HG03558 (cell line): ENCODE data around the gene OR52K2.
"Not testable (repeated sequence)": the region's sequence is repeated elsewhere in the genome, so short reads cannot be mapped to it uniquely, and the experiment has no call there.

Experiments
- ATAC-seq: cut with Tn5 transposase; IDR thresholded peaks from one replicate; pipeline ENCODE4 v1.9.1; 2021; ENCODE audit warnings: moderate number of reproducible peaks; ENCODE audit not compliant: unreplicated experiment; ENCODE audit errors: extremely low read depth

The OR52K2 gene

DNA sequence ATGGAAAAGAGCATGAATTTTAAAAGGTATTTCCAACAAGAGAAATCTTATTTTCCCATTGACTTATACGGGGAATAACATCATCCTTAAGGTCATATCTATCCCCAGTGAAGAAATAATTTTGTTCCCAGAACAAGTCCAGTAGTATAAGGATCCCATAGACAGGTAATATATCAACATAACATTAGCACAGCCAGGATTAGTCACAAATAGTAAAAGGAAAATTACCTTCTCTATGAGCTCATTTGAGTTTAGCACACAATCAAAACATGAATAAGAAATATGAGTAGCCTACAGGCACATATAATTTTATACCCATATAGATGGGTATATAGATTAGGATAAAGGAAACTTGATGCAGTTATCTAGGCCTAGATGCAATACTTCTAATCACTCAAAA lies 30.5 kb downstream of the OR52K2 start:
- ATAC-seq: no peak

DNA sequence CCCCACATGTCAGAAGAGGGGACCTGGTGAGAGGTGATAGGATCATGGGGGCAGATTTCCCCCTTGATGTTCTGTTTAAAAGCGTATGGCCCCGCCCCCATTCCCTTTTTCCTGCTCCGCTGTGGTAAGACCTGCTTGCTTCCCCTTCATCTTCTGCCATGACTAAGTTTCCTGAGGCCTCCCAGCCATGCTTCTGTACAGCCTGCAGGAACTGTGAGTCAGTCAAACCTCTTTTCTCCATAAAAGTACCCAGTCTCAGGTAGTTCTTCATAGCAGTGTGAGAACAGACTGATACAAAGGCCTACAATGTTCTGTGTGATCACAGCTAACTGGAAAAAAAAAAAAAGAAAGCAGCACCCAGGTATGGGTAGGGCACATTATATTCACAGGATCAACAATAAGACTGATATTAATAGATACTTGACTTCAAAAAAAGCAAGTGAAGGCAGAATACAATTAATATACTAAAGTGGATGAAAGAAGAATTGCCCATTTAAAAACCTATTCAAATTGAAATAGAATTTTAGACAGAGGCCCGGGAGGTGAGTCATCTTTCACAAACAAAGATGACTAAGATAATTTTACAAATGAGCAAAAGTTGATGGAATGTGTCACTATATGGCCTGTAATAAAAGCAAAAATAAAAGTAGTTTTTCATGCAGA lies 31.6 kb downstream of the OR52K2 start:
- no peak for ATAC-seq

DNA sequence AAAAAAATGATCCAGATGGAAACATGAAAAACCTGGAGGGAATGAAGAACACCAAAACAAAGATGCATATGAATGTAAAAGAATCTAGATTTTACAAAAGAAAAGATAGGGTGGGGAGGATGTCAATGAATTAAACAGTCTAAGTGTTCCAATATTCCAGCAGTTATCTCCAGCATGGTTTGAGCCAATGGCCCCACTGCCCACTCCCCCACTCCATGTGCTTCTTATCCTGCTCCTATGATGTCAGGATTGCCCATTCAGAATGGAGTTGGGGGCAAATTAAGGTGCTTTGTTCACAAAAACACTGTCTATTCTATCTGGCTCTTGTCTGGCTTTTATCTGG lies 32.1 kb downstream of the OR52K2 start:
- no peak for ATAC-seq

DNA sequence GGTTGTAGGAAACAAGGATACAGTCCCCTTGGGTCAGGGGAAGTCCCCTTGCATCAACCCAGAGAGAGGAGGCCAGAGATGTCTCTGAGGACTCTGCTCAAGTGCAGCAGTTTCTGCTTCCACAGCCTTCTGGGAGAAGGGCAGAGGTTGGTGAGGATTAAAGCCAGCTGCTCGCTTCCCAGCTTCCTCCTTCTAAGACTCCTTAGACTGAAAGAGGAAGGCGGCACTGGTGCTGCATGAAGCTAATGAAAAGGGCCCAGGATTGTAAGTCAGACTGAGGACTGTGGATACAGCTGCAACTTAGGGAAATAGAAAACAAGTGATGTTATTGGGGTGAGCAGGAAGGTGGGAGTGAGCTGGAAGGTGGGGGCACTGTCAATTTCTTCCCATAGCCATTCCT lies 33.4 kb downstream of the OR52K2 start, which contains the start of gene OR52K1:
OR52K1 (plus strand) TSS at position 202 of the 400 bp plus-strand sequence. CDS start 6,255 bp downstream, outside the sequence.
- no peak for ATAC-seq

DNA sequence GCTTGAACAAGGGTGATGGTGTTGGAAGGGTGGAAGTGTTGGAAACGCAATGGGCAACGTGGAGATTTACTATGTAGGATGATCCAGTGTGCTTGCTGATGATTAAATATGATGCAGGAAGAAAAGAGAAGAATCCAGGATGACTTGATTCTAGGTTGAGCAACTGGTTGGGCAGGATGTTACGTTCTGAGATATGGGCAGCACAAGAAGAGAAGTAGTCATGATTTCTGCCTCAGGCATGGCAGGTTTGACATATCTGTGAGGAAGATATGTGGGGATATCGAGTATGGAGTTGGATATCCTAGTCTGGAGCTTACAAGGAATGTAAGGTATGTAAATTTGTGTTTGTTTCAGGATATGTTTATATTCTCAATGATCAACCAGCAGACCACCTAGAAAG lies 35.2 kb downstream of the OR52K2 start:
- ATAC-seq: no peak

DNA sequence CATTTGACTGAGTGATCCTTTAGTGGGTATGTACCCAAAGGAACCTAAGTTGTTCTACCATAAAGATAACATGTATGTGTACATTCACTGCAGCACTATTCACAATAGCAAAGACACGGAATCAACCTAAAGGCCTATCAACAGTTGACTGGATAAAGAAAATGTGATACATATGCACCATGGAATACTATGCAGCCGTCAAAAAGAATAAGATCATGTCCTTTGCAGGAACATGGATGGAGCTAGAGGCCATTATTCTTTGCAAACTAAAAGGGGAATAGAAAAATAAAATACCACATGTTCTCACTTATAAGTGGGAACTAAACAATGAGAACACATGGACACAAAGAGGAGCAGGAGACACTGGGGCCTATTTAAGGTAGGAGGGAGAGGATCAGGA lies 42.3 kb downstream of the OR52K2 start:
- not testable (repeated sequence) for ATAC-seq

DNA sequence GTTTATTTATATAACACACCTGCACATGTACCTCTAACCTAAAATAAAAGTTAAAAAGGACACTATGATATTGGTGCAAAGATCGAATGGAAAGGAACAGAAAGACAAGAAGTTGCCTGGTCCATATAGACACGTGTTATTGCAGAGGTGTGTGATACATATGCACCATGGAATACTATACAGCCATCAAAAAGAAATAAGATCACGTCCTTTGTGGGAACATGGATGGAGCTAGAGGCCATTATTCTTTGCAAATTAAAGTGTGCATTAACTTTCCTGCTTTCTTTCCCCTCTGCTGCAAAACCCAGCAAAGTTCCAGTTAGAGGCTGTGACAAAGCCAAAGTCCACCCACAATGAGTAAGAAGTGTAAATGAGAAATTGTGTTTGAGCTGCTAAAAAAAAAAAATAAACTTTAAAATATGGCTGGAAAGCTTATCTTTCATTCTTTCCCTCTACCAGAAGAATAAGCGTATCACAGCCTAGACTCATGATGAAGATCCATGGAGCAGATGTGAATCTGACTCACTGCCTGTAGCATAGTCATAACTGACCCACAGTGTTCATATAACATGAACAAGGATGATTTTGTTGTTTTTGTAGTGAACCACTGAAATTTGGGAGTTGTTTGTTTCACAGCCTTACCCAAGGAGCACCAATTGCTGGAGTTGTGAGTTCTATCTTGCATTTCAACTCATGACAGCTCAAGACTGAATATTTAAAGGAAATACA lies 42.9 kb downstream of the OR52K2 start:
- no peak for ATAC-seq

DNA sequence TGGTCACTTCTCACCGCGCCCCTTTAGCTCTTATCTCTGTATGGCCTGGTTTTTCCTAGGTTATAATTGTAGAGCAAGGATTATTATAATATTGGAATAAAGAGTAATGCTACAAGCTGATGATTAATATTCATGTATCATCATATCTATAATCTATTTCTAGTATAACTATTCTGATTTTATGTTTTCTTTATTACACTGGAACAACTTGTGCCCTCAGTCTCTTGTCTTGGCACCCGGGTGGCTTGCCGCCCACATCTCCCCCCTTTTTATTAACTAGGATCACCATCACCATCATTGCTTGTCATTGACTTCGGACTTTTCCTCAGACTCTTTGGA lies 44.4 kb downstream of the OR52K2 start:
- ATAC-seq: no peak

DNA sequence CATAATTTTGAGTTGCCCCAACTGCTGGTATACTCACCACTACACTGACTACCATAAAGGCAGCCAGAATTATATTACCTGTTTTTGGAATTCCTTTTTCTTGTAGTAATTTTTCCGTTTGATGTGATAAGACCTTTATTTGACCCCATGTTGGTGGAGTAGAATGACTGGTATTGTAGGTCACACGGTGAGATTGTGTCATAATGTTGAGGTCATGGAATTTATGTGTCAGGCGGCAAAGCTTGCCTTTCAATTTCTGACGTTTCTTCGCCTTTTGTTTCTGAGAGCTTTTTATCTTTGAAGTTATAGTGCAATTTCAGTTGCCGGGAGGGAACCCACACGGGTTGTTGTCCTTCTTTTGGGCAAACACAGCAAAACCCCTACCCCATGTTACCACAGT lies 46.4 kb downstream of the OR52K2 start:
- no peak for ATAC-seq

DNA sequence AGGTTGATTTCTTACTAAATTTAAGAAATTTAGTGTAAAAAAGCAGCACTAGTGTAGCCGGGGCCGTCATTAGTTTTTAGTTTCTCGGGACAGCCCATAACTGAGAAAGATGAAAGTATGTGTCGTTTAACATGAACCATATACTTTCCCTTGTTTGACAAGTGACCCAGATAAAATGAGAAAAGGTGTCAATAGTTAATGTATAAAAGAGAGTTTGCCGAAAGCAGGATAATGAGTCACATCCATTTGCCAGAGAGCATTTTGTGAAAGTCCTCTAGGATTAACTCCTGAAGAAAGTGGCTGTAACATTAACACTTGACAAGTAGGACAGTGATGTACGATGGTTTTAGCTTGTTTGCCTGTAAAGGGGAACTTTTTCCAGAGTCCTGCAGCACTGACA lies 46.9 kb downstream of the OR52K2 start:
- ATAC-seq: no peak

DNA sequence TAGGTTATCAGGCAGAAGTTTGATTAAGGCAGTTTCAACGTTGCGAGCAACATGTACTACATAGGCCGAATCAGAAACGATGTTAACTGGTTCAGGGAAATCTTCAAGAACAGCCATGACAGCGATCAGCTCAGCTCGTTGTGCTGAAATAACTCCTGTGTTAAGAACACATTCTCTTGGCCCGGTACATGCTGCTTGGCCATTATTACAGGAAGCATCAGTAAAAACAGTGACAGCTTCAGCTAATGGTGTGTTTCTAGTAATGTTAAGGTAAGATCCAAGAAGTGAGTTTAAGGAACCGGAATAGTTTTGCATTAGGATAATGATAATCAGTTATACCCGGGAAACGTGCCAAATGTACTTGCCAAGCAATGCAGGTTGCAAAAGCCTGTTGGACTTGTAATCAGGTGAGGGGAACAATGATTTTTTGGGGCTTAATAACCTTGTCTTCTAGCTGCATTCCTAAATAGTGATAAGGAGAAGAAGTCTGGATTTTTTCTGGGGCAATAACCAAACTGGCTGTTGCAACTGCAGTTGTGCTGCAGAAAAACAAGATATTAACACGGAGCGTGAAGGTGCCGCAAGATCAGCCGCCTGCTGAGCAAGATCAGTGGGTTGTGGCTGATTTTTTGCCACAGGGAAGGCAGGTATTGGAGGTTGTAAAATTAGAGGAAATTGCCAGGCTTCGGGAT lies 47.6 kb downstream of the OR52K2 start:
- no peak for ATAC-seq
